IPS-18c (cell line): ENCODE measurements around the gene OR6K3.
"Not testable (repeated sequence)": the region's sequence is repeated elsewhere in the genome, so short reads cannot be mapped to it uniquely, and the experiment has no call there.

Experiments
- H3K4me3 ChIP-seq: 2 replicates; pipeline ENCODE4 v1.7.0; 2013; ENCODE audit warnings: low read depth, mild to moderate bottlenecking, low read length, moderate library complexity; ENCODE audit not compliant: insufficient read depth
- H3K9me3 ChIP-seq: one replicate; pipeline ENCODE4 v1.6.1; 2013; ENCODE audit warnings: mild to moderate bottlenecking, low read length, moderate library complexity; ENCODE audit not compliant: control insufficient read depth, insufficient read depth

The OR6K3 gene

DNA sequence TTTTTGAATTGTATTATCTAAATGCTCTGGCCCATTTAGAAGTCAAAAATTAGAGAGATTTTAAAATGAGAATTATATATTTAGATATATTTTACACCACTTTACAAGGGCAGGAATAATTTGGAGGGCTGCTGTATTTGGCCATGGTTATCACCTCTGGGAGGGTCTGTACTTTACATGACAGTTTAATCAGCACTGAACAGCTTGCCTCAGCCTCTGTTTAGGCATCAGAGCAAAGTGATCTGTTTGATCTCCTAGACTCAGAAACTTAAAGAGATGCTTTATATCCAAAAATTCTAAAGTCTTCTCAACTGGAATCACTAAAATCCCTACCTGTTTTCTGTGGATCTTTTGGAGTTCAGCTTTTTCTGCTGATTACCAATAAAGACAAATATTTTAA is 28.6 kb downstream of the OR6K3 start:
- H3K4me3 ChIP-seq, result no peak overlapping the region
- H3K9me3 ChIP-seq, result no peaks in the 10 kb centered on the region

DNA sequence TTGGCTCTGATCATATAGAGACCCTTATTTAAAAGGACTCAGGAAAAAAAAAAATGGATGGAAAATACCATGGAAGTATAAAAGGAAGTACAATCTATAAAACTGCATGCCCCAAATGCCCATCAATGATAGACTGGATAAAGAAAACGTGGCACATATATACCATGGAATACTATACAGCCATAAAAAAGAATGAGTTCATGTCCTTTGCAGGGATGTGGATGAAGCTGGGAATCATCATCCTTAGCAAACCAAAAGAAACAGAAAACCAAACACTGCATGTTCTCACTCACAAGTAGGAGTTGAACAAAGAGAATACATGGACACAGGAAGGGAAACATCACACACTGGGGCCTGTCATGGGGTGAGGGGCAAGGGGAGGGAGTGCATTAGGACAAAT is 29.4 kb downstream of the OR6K3 start:
- not testable (repeated sequence) for H3K4me3 ChIP-seq, H3K9me3 ChIP-seq

DNA sequence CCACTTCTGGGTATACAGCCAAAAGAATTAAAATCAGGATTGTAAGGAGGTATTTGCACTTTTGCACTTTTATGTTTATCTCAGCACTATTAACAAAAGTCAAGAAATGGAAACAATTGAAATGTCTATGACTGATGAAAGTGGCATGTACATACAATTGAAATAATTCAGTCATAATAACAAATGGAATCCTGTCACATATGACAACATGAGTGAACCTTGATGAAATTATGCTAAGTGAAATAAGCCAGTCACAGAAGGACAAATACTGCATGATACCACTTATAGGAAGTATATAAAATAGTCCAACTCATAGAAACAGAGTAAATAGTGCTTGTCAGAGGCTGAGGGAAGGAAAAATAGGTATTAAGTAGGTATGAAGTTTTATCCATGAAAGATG is 30.6 kb downstream of the OR6K3 start:
- Histone ChIP-seq H3K9me3 (no peaks in the 10 kb centered on the region), H3K4me3 (no peak overlapping the region)

DNA sequence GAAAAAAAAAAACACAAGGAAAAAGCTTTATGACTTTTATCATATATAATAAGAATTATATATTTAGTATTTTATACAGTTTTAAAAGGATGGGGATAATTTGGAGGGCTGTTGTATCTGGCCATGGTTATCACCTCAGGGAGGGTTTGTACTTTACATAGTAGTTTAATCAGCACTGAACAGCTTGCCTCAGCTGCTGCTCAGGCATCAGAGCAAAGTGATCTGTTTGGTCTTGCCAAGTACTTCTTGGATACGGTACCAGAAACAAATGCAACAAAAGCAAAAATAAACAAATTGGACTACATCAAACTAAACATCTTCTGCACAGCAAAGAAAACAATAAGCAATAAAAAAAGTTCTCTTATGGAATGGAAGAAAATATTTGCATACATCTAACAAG is 31.4 kb downstream of the OR6K3 start:
- H3K4me3 ChIP-seq, result no peak overlapping the region
- H3K9me3 ChIP-seq, result no peaks in the 10 kb centered on the region

DNA sequence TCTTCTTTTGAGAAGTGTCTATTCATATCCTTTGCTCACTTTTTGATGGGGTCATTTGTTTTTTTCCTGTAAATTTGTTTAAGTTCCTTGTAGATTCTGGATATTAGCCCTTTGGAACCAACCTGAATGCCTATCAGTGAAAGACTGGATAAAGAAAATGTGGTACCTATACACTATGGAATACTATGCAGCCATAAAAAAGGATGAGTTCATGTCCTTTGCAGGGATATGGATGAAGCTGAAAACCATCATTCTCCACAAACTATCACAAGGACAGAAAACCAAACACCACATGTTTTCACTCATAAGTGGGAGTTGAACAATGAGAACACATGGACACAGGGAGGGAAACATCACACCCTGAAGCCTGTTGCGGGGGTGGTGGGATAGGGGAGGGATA is 32.2 kb downstream of the OR6K3 start:
- not testable (repeated sequence) for H3K9me3 ChIP-seq, H3K4me3 ChIP-seq

DNA sequence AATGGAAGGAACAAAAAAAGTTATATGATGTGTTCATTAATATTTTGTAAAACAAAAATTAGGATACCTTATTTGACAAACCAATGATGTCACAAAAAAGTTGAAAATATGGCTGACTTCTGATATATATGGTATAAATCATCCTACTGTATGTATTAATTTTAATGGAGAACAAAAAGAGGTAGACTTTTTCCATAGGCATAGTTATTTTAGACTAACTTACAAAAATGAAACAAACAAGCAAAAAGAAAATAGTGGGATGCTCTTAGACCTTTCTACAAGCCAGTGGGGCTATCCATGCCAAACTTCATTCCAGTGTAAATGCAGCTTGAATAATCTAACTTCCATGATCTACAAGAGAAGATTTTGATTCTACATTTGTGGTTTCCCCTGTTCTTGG is 33.5 kb downstream of the OR6K3 start:
- Histone ChIP-seq H3K4me3 (no peak overlapping the region), H3K9me3 (no peaks in the 10 kb centered on the region)

DNA sequence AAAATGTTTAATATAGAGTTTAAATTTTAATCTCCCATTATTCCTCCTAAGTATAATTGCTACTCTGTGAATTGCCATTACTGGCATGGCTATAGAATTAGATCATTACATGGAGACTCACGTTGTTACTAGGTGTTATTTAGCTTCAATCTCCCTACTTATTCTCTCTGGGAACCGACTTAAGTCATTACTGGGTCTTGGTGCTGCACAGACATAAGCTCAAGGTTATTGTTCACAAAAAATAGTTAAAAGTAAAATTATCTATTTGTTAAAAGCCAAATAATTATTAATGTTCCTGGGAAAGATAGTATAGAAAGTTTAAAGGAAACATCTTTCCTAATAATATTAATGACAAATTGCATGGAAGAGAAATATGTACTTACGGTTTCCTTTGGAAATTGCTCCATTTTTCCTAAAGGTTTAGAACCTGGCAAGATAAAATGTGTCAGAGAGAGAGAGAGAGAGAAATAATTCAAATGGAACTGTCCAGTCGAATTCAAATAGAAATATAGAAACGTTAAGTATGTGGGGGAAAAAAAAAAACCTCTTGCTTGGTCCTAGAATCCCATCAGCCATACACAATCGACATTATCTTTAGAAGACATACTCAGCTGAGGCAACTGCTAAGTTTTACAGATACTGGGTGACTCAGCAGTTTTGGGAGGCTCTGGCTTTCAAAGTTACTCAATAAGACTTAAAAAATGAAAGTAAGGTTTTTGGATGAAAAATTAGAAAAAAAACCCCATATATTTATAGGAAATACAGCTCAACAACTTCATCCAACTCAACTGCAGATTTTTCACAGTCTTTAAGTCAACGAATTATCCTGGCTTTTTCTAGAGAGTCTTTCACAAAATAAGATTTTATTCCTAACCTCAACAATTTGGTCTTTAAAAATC is 34.2 kb downstream of the OR6K3 start, which contains the start of gene SPTA1:
Gene SPTA1, minus strand, starts transcription at position 605 of the 899 bp plus-strand sequence. Its CDS starts 198 bp downstream, at position 407.
- H3K4me3 ChIP-seq, result no peak within 1 kb of the TSS
- H3K9me3 ChIP-seq, result no peaks in the 10 kb centered on the region

DNA sequence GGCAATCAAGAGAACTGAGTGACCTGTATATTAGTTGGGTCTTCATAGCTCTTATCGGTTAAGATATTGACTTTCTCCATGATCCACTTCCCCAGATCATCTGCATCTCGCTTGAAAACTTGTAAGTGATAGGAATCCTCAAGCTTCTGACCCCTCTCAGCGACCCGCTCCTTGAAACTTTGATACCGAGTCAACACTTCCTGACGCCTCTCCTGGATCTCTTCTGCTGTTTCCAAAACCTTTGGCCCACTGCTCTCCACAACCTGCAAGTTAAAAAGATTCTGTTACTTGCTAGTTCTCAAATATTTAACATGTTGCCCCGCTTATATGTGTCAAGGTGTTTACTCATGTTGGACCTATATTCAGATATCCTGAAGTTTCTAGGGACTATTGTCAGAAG is 35.4 kb downstream of the OR6K3 start:
- H3K4me3 ChIP-seq, result no peak overlapping the region

DNA sequence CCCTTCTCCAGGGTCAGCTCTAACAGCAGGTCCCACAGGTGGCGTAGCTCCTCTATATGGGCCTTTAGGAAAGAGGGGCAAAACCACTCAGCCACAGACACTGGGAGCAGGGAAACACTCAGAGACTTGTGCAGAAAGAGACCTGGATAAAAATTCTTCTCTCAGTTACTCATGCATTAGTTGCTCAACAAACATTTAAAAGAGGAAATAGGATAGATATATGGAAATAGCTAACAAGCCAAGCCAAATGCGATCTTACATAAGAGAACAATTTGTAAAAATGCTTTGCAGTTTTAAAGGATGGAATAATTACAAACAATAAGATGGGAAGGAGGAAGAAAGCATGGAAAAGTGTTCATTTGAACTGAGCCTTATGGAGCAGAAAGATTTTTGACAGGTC is 38.9 kb downstream of the OR6K3 start:
- Histone ChIP-seq H3K4me3 (no peak overlapping the region), H3K9me3 (no peaks in the 10 kb centered on the region)

More for the DNA sequence above, 35.4 kb downstream of the OR6K3 start:
- no peaks in the 10 kb centered on the region for H3K9me3 ChIP-seq

DNA sequence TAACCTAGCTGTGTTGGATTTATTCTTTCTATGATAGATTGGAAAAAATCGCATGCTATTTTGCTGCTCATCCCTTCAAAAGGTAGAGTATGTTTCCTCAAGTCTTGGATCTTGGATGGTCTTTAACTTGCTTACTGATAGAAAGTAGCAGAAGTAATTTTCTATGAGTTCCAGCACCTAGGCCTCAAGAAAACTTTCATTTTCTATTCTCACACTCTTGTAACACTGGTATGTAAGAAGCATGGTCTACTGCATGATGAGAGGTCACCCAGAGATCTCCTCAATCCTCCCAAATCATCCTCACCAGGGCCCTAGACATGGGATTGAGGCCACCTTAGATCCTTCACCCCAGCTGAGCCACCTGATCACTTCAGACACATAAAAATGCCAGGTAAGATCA is 41.2 kb downstream of the OR6K3 start:
- no peak overlapping the region for H3K4me3 ChIP-seq

DNA sequence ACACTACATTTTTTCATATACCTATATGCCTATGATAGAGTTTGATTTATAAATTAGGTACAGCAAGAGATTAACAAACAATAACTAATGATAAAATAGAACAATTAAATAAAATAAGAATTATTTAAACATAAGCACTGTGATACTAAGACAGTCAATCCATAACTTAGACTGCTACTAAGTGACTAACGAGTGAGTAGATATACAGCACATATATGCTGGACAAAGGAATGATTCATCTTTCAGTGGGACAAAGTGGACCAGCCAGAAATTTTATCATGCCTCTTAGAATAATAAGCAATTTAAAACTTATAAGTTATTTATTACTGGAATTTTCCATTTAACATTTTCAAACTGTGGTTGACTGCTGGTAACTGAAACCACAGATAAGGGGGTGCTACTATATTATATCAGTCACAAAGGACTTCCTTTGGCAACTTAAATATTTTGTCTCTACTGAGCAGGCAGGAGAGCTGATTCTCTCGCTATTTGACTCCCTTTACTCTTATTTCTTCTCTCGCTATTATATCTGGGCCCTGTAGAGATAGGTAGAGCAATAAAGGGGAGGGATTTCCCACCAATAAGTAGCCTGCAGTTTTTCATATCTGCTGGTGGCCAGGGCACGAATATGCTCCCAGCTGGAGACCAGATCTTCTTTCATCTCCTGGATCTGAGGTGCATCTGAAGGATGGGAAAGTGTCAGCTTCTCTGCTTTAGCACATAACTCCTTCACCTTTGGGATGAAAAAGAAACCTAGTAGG is 44.8 kb downstream of the OR6K3 start:
- Histone ChIP-seq H3K4me3 (no peak overlapping the region), H3K9me3 (no peaks in the 10 kb centered on the region)

More for the DNA sequence above, 41.2 kb downstream of the OR6K3 start:
- no peaks in the 10 kb centered on the region for H3K9me3 ChIP-seq

DNA sequence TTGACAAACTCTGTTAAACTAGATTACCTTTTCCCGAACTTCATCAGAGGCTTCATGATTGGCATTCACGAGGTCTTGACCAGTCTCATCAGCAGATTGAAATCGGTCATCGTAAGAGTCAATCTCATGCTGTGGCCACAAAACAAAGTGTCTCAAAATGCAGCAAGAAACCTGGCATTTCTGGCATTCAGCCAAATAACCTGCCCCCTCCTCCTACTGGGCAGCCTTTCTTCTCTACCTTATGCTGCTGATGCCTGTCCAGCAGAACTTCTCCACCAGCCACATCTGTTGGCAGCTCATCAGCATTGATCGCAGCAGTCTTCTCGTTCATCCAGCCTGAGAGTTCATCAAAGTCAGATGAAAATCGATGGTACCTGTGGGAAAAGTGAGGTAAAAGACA is 46.2 kb downstream of the OR6K3 start:
- no peaks in the 10 kb centered on the region for H3K9me3 ChIP-seq
- H3K4me3 ChIP-seq, result no peak overlapping the region
